ENCODE measurements around the gene IZUMO4.

Gene IZUMO4

DNA sequence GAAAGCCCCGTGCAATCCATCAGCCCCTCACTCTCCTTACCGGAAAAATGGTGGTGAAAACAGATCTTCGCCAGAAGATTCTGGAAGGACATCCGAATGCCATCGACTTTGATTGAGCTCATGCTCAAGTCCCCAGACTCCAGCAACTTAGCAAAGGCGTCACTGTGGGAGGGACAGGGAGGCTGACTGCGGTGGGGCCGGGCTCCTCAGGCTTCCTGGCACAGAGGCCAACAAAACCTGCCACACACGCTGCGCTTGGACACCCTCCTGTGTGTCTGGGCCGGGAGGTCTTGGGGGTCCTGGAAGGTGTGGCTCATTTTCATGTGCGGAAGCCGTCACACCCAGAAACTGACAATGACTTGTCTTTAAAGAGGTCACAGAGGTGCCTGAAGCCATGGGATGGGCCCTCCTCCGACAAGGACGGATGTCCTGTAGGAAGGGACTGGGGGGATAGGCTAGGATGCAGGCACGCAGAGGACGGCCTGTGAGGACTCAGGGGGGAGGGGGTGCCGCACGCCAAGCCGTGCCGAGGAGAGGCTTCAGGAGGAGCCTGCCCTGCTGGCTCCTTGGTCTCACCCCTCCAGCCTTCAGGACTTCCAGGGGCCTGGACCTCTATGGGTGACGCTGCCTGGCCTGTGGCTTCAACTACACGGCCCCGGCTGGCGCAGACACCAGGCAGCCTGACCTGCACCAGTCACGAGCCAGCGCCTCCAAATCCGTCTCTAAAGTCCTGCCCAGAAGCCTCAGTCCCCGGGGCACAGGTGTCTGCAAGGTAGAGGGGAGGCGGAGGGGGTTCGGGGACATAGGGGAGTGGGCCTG is 12.5 kb downstream of the IZUMO4 start:
- H3K9ac ChIP-seq (ENCODE audit: low read length), result no peak overlapping the region
- no peak overlapping the region for H3K4me3 ChIP-seq (ENCODE audit: low read length)
- no peak overlapping the region for H2AFZ ChIP-seq (ENCODE audit: low read length)
- no peaks in the 10 kb centered on the region for H3K4me1 ChIP-seq (ENCODE audit: low read length)
- H3K27ac ChIP-seq (ENCODE audit: low read length), result no peak overlapping the region
- H3K4me2 ChIP-seq (ENCODE audit: low read depth, low read length), result no peak overlapping the region
- no peaks in the 10 kb centered on the region for H3F3A ChIP-seq (ENCODE audit: insufficient read depth, low read length)
- TF ChIP-seq EZH2phosphoT487 (IDR thresholded peaks at IDR 0.05; ENCODE audit: low read length) (no peak), EZH2 (optimal IDR thresholded peaks at IDR 0.05; ENCODE audit: low read depth, low read length) (no peak), CTCF (IDR thresholded peaks at IDR 0.05; ENCODE audit: low read length) (no peak)
- no peak for DNase-seq
- peaks cover 19% of the 10 kb centered on the region for H3K79me2 ChIP-seq (ENCODE audit: low read length)
- no peaks in the 10 kb centered on the region for H3K27me3 ChIP-seq (replicated peaks; ENCODE audit: insufficient read depth, low read length)
- no peaks in the 10 kb centered on the region for H3K9me2 ChIP-seq (replicated peaks; ENCODE audit: insufficient read depth, low read length)
- H3K9me3 ChIP-seq (replicated peaks; ENCODE audit: insufficient read depth, low read length), result no peaks in the 10 kb centered on the region
- peaks cover 30% of the 10 kb centered on the region; the same call in 1 of the 2 replicates for H3K36me3 ChIP-seq (replicated peaks; ENCODE audit: insufficient read depth, low read length)
- H4K20me1 ChIP-seq (ENCODE audit: insufficient read depth, low read length), result no peaks in the 10 kb centered on the region

GRCh38 chr19:2110822-2111221 is 14.1 kb downstream of the IZUMO4 start:
- Histone ChIP-seq H4K20me1 (ENCODE audit: insufficient read depth, low read length) (no peaks in the 10 kb centered on the region), H3K27me3 (replicated peaks; ENCODE audit: insufficient read depth, low read length) (no peaks in the 10 kb centered on the region), H3K9me2 (replicated peaks; ENCODE audit: insufficient read depth, low read length) (no peaks in the 10 kb centered on the region), H3K36me3 (replicated peaks; ENCODE audit: insufficient read depth, low read length) (peaks cover 22% of the 10 kb centered on the region), H3K79me2 (ENCODE audit: low read length) (peaks cover 5% of the 10 kb centered on the region), H3K9ac (ENCODE audit: low read length) (no peak overlapping the region), H3K4me3 (ENCODE audit: low read length) (no peak overlapping the region), H2AFZ (ENCODE audit: low read length) (no peak overlapping the region), H3K9me3 (replicated peaks; ENCODE audit: insufficient read depth, low read length) (no peaks in the 10 kb centered on the region), H3K4me1 (ENCODE audit: low read length) (no peaks in the 10 kb centered on the region), H3F3A (ENCODE audit: insufficient read depth, low read length) (no peaks in the 10 kb centered on the region), H3K27ac (ENCODE audit: low read length) (no peak overlapping the region), H3K4me2 (ENCODE audit: low read depth, low read length) (no peak overlapping the region)
- 0 out of 2 replicates have a peak, but pooled peaks have one; percentile 4 for TF ChIP-seq CTCF (IDR thresholded peaks at IDR 0.05; ENCODE audit: low read length)
- no peak for TF ChIP-seq EZH2phosphoT487 (IDR thresholded peaks at IDR 0.05; ENCODE audit: low read length)
- no peak for DNase-seq

GRCh38 chr19:2111425-2111824 is 14.7 kb downstream of the IZUMO4 start:
- Histone ChIP-seq H3K9me2 (replicated peaks; ENCODE audit: insufficient read depth, low read length) (no peaks in the 10 kb centered on the region), H3K36me3 (replicated peaks; ENCODE audit: insufficient read depth, low read length) (peaks cover 20% of the 10 kb centered on the region), H4K20me1 (ENCODE audit: insufficient read depth, low read length) (no peaks in the 10 kb centered on the region), H3K4me3 (ENCODE audit: low read length) (no peak overlapping the region), H3K79me2 (ENCODE audit: low read length) (peaks cover 3% of the 10 kb centered on the region), H3K4me2 (ENCODE audit: low read depth, low read length) (no peak overlapping the region), H3K9ac (ENCODE audit: low read length) (no peak overlapping the region), H3K27me3 (replicated peaks; ENCODE audit: insufficient read depth, low read length) (no peaks in the 10 kb centered on the region), H3K27ac (ENCODE audit: low read length) (no peak overlapping the region), H2AFZ (ENCODE audit: low read length) (no peak overlapping the region), H3K4me1 (ENCODE audit: low read length) (no peaks in the 10 kb centered on the region), H3F3A (ENCODE audit: insufficient read depth, low read length) (no peaks in the 10 kb centered on the region), H3K9me3 (replicated peaks; ENCODE audit: insufficient read depth, low read length) (no peaks in the 10 kb centered on the region)
- no peak for DNase-seq
- TF ChIP-seq CTCF (IDR thresholded peaks at IDR 0.05; ENCODE audit: low read length) (no peak), EZH2phosphoT487 (IDR thresholded peaks at IDR 0.05; ENCODE audit: low read length) (no peak), EZH2 (optimal IDR thresholded peaks at IDR 0.05; ENCODE audit: low read depth, low read length) (no peak)
